ENCODE results near the gene DOCK4.

DOCK4 gene

DNA sequence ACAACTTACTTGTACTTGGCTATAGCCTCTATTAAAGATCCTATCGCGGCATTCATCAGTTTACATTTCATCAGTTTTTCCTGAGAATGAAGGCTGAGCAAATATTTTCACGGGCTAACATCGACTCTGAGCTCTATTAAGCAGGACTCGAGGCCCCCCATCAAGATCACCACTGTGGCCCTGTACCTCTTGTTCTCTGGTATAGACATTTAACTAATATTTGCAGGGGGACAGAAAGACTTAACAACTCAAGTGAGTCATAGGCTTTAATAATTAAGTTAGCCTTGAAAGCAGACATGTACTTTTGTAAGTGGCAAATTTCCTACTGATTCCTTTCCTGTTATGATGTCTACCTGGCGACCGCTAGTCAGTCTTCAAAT, 45.4 kb downstream of the DOCK4 start:
- TF ChIP-seq, protein P1, sequence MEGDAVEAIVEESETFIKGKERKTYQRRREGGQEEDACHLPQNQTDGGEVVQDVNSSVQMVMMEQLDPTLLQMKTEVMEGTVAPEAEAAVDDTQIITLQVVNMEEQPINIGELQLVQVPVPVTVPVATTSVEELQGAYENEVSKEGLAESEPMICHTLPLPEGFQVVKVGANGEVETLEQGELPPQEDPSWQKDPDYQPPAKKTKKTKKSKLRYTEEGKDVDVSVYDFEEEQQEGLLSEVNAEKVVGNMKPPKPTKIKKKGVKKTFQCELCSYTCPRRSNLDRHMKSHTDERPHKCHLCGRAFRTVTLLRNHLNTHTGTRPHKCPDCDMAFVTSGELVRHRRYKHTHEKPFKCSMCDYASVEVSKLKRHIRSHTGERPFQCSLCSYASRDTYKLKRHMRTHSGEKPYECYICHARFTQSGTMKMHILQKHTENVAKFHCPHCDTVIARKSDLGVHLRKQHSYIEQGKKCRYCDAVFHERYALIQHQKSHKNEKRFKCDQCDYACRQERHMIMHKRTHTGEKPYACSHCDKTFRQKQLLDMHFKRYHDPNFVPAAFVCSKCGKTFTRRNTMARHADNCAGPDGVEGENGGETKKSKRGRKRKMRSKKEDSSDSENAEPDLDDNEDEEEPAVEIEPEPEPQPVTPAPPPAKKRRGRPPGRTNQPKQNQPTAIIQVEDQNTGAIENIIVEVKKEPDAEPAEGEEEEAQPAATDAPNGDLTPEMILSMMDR (IDR thresholded peaks at IDR 0.05), result no peak
- no peak for DNase-seq
- Mint-ChIP-seq H3K9me3 (no peaks in the 10 kb centered on the region), H3K27ac (peak overlapping the region; percentile 89), H3K4me3 (no peak overlapping the region), H3K4me1 (peaks cover 49% of the 10 kb centered on the region), H3K36me3 (ENCODE audit: low read depth) (no peaks in the 10 kb centered on the region), H3K27me3 (ENCODE audit: low read depth, poor library complexity) (no peaks in the 10 kb centered on the region)

DNA sequence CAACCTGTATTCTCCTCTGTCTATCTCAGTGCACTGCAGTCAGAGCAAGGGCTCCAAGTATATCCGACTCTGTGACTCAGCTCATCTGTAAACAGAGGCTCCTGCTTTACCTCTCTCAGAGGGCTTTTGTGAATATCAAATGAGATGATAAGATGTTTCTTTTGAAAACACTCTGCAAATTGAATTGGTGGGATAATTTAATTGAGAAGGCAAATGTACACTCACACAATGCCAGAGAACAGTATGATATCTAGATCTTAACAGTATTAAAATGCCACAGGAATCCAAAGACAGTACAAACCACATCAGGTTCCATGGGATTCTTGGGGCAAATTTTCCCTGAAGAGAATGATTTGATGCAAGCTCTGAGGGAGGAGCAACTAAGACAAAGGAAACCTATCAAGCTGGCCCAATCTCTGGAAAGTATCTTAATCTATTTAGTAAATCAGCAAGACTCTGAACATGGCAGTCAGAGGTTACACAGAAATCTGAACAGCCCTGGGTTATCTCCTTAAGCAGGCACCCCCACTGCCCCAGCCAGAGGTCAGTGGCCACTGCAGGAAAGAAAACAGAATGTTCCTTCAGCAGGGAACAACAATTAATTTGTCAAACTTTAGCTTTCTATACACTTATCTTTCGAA, 45.9 kb downstream of the DOCK4 start:
- Mint-ChIP-seq H3K9me3 (no peaks in the 10 kb centered on the region), H3K4me3 (peak overlapping the region; percentile 18), H3K36me3 (ENCODE audit: low read depth) (no peaks in the 10 kb centered on the region), H3K27me3 (ENCODE audit: low read depth, poor library complexity) (no peaks in the 10 kb centered on the region), H3K27ac (peak overlapping the region; percentile 89), H3K4me1 (peaks cover 49% of the 10 kb centered on the region)
- TF ChIP-seq, protein P1 (IDR thresholded peaks at IDR 0.05), result no peak
- DNase-seq, result no peak

DNA sequence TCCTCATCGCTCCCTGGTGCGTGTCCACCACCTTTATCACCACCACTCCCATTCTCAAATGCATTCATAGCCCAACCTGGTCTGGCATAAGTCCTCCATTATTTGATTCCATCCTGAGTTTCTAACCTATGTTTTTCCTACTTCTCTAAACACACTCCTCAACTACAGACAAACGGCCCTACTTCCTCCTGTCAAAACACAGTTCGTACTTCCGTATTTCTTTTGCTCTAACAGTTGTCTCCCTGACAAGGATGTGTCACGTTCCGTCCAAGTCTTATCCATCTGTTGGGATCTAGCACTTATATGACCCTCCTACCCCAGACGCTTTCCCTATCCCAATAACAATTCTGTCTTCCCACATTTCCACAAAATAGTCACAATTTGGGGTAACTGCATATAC, 46.8 kb downstream of the DOCK4 start:
- Mint-ChIP-seq H3K4me3 (no peak overlapping the region), H3K4me1 (peaks cover 49% of the 10 kb centered on the region), H3K9me3 (no peaks in the 10 kb centered on the region), H3K36me3 (ENCODE audit: low read depth) (no peaks in the 10 kb centered on the region), H3K27me3 (ENCODE audit: low read depth, poor library complexity) (no peaks in the 10 kb centered on the region), H3K27ac (no peak overlapping the region)
- TF ChIP-seq, protein P1 (IDR thresholded peaks at IDR 0.05), result no peak
- no peak for DNase-seq

DNA sequence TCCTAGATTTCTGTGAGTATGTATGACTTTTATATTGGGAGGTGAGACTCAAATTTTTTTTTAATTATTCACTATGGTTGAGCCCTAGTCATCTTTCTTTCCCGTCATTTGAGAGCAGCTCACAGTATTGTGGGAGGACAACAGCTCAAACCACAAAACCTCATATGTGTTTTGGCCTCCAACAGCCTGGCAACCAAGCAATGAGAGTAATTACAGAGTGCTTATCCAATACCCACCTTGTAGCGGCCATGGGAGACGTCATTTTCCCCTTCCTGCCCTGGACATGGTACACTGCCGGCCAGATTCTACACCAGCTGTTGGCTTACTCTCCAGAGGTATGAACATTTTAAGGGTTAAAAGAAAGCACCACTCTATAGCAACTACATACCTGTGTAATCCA, 49.1 kb downstream of the DOCK4 start:
- H3K4me3 Mint-ChIP-seq, result no peak overlapping the region
- H3K27ac Mint-ChIP-seq, result no peak overlapping the region
- H3K36me3 Mint-ChIP-seq (ENCODE audit: low read depth), result no peaks in the 10 kb centered on the region
- TF ChIP-seq, protein P1 (IDR thresholded peaks at IDR 0.05), result no peak
- no peaks in the 10 kb centered on the region for H3K9me3 Mint-ChIP-seq
- no peak for DNase-seq
- no peaks in the 10 kb centered on the region for H3K27me3 Mint-ChIP-seq (ENCODE audit: low read depth, poor library complexity)
- H3K4me1 Mint-ChIP-seq, result peaks cover 35% of the 10 kb centered on the region

DNA sequence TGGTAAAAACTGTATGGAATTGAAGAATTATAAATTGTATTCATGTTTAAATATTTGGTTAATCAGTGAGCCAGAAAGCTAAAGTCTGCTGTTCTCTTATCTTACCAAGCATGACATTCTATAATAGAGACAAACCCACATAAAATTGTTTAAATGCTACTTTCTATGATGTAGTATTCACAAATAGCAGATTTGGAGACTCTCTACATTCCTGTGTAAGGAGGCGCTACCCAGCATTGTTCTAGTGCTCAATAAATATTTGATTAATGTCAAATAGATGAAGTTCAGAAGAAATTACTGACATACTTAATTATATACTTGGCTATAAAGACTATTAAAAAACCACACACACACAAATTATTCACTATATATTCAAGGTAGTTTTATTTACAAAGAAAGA, 49.8 kb downstream of the DOCK4 start:
- TF ChIP-seq, protein P1 (IDR thresholded peaks at IDR 0.05), result no peak
- Mint-ChIP-seq H3K27me3 (ENCODE audit: low read depth, poor library complexity) (no peaks in the 10 kb centered on the region), H3K36me3 (ENCODE audit: low read depth) (no peaks in the 10 kb centered on the region), H3K27ac (no peak overlapping the region), H3K9me3 (no peaks in the 10 kb centered on the region), H3K4me1 (peaks cover 28% of the 10 kb centered on the region), H3K4me3 (no peak overlapping the region)
- DNase-seq, result no peak

DNA sequence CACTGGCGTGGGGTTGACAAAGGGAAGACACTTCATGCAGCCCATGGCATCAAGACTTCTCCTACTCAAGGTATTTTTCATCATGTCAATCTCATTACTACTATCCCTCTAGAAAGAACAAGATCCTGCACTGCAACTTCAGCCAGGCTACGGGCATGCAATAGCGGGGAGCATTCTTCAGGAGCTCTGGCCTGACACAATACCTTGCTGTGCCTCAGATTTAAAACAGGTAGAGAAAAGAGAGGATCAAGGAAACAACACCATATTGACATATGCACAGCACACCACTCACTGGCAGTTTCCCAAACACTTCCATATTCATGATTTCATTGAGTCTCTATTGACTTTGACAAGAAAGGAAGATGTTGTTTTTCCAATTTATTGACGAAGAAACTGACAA, 51.5 kb downstream of the DOCK4 start:
- TF ChIP-seq, protein P1 (IDR thresholded peaks at IDR 0.05), result no peak
- H3K27me3 Mint-ChIP-seq (ENCODE audit: low read depth, poor library complexity), result no peaks in the 10 kb centered on the region
- no peaks in the 10 kb centered on the region for H3K36me3 Mint-ChIP-seq (ENCODE audit: low read depth)
- no peak overlapping the region for H3K4me3 Mint-ChIP-seq
- H3K4me1 Mint-ChIP-seq, result peaks cover 17% of the 10 kb centered on the region
- no peak for DNase-seq
- H3K27ac Mint-ChIP-seq, result no peak overlapping the region
- H3K9me3 Mint-ChIP-seq, result no peaks in the 10 kb centered on the region
